GM12874 (cell line): ENCODE data around the gene PSKH1.

ENCODE experiments used
- TF ChIP-seq, protein P1 (sequence below): IDR thresholded peaks from 2 replicates; pipeline ENCODE4 v1.5.1; 2011; ENCODE audit warnings: low read depth, mild to moderate bottlenecking, control low read depth, low read length, moderate library complexity; ENCODE audit not compliant: insufficient read depth

Gene PSKH1

DNA sequence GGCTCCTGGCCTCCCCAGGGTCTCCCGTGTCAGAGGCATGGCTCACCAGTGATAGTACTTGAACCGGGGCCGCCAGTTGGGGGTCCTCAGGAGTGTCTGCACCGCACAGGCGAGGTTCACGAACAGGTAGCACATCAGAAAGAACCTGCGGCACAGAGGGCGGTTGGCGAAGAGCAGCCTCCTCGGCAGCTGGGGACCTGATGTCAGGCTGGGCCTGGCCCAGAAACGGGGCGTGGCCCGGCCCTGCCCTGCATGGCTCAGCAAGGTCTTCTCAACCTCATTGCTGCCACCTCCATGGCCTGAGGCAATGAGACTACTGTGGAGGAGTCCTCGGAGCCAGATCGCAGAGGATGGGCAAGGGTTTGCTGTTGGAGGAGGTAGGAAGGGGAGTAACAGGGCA, 55.0 kb downstream of the PSKH1 start:
- TF ChIP-seq, protein P1, sequence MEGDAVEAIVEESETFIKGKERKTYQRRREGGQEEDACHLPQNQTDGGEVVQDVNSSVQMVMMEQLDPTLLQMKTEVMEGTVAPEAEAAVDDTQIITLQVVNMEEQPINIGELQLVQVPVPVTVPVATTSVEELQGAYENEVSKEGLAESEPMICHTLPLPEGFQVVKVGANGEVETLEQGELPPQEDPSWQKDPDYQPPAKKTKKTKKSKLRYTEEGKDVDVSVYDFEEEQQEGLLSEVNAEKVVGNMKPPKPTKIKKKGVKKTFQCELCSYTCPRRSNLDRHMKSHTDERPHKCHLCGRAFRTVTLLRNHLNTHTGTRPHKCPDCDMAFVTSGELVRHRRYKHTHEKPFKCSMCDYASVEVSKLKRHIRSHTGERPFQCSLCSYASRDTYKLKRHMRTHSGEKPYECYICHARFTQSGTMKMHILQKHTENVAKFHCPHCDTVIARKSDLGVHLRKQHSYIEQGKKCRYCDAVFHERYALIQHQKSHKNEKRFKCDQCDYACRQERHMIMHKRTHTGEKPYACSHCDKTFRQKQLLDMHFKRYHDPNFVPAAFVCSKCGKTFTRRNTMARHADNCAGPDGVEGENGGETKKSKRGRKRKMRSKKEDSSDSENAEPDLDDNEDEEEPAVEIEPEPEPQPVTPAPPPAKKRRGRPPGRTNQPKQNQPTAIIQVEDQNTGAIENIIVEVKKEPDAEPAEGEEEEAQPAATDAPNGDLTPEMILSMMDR: no peak

DNA sequence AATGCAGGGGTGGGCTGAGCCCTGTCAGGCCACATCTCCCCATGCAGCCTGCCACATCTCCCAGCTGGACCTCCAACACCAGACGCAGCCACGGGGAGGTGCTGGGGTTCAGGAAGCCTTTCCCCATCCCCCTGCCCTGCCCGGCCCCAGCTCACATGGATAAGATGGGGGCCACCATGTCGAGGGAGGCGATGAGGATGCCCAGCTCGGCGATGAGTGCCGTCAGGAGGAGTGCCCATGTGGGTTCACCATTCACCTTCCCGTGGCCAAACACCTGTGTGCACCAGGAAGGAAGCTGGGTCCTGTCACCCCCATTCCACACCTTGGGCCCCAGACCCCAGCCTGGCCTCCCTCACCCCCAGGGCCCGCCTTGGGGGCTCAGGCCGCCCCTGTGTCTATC, 56.6 kb downstream of the PSKH1 start:
- TF ChIP-seq, protein P1: no peak

DNA sequence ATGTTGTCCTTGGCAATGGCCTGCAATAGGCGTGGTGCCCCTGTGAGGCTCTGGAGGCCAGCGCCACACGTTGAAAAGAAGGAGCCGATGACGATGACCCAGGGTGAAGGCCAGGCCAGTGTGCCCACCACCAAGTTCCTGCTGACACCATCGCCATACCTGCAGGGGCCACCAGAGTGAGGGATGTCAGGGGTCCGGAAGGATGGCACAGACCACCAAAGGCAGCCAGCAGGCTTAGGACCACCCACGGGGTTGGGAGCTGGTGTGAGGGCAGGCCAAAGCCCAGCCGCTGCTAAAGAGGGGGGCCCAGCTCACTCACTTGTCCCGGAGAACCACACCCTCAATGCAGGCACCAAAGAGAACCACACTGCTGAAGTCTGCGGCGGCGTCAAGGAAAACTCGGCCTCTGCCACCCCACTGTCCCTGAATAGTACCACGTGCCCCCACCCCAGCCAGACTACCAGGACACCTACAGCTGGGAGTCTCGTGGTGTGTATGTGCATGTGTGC, 57.3 kb downstream of the PSKH1 start:
- TF ChIP-seq, protein P1: no peak

DNA sequence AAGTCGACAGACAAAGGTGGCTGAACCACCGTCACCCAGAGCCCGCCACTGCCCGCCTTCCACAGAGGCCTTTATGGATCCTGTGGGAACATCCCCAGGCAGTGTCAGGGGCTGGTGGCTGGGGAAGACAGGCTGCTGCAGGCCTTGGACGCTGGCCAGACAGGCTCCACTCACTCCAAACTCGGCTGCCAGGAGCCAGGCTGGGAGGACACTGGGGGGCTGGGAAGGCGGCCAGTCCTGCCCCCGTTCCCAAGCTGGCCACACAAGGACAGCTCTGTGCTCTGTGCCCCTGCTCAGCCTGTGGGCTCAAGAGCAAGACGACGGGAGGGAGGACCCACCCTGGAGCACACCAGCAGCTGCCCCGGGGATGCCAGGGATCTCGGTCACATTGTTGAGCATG, 58.4 kb downstream of the PSKH1 start:
- TF ChIP-seq, protein P1: no peak

DNA sequence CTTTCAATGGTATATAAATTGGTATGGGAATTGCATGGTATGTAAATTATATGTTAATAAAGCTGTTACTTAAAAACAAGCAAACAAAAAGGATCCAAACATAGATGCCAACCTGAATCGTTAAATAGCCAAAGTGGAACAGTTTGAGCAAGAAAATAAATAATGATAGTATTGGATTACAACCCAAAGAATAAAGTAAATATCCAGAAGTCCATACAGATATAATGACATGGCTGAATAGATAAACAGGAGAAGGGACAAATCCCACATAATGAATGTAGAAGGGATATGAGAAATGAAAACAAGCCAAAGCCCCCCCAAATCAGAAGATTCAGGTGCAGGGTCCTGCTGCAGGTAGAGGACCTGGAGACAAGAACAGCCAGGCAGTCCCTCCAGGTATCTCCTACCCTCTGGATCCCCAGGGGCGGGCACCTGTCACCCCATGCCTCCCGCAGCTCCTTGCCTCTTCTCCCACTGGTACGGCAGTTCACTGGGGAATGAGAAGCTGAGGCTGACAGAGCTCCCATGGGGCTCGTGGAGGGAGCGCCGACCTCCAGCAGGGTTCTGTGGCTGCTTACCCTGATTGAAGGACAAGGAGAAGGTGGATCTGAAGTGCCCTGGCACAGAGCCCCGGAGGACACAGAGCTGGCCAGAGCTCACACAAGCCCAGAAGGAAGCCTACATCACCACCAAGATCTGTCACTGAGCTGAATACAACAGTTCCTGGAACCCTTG, 60.8 kb downstream of the PSKH1 start:
- TF ChIP-seq, protein P1: no peak

DNA sequence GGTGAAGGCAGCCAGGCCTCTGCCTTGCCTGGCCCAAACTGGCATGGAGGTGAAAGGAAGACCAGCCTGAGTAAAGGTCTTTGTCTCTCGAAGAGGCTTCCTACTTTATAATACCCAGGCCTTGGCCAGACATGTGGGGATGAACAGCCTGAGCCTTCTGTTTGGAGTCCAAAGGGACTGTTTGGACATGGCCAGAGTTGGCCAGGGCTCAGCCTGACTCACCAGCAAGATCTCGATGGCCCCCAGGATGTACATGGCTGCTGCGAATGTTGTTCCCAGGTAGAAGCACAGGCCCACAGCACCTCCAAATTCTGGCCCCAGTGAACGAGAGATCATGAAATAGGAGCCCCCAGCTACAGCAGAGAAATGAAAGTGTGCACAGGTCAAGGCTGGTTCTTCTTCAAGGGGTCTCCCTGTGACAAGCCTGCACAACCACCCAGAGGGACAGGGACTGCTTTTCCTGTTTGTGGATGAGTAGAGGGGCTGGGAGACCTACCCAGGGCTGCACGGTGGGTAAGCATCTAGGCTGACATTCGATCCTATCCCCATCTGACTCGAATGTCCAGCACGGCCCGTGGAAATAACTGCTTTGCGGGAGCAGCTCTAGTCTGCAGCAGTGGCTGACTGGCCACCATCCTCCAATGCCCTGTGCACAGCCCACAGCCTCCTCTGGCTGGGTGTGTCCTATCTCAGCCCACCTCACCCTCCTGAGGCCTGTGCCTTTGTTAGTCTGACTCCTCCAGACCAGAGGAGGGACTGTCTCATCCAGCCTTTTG, 61.6 kb downstream of the PSKH1 start:
- TF ChIP-seq, protein P1: no peak

DNA sequence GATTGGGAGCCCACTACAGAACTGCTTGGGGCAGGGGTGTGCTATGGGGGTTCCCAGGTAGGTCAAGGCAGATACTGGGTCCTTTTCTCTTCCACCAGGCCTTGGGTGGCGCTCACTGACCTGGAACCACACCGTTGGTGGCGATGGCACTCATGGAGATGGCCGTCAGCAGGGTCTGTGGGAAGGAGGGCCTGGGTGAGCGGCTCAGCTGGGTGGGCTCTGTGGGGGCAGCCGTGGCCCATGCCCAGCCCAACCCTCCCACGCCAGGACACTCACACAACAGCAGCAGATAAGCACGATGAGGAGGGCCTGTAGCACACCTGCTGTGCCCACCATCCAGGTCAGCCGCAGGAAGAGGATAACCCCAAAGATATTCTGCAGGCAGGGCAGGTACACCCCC, 64.6 kb downstream of the PSKH1 start:
- TF ChIP-seq, protein P1: no peak
